Fibroblast of the aortic adventitia (primary cell): ENCODE data around the gene GP1BA. TPM values are rescaled to one million over a fixed set of nuclear protein-coding genes. Genes with fewer than 3 reads are reported as not detected.
A peak's percentile ranks its signal among the peaks of the same experiment; 100 is the strongest.

Source experiments
- DNase-seq: peaks from one replicate; pipeline ENCODE4 v3.0.0-alpha.2; 2010; ENCODE audit warnings: low read depth
- H3K4me3 ChIP-seq: 2 replicates; pipeline ENCODE4 v1.5.1; 2011; ENCODE audit warnings: low read depth, mild to moderate bottlenecking, control low read depth, low read length, moderate library complexity
- total RNA-seq: library from RNA; depleted of rRNA; stranded (reverse); fragments of >200 nt; gene quantifications from 2 replicates; pipeline ENCODE4 v1.2.3, GENCODE V29; 2012; ENCODE audit warnings: low replicate concordance
- TF ChIP-seq, protein P1 (sequence below): IDR thresholded peaks from 2 replicates; pipeline ENCODE4 v1.5.1; 2011; ENCODE audit warnings: mild to moderate bottlenecking, low read length, control low read depth, inconsistent platforms; ENCODE audit not compliant: insufficient read depth

Gene GP1BA
- total RNA-seq, 1 donor = not detected

GRCh38 chr17:4934173-4934979 is 2.3 kb downstream of the GP1BA start:
- H3K4me3 ChIP-seq = no peak overlapping the region
- TF ChIP-seq, protein P1, sequence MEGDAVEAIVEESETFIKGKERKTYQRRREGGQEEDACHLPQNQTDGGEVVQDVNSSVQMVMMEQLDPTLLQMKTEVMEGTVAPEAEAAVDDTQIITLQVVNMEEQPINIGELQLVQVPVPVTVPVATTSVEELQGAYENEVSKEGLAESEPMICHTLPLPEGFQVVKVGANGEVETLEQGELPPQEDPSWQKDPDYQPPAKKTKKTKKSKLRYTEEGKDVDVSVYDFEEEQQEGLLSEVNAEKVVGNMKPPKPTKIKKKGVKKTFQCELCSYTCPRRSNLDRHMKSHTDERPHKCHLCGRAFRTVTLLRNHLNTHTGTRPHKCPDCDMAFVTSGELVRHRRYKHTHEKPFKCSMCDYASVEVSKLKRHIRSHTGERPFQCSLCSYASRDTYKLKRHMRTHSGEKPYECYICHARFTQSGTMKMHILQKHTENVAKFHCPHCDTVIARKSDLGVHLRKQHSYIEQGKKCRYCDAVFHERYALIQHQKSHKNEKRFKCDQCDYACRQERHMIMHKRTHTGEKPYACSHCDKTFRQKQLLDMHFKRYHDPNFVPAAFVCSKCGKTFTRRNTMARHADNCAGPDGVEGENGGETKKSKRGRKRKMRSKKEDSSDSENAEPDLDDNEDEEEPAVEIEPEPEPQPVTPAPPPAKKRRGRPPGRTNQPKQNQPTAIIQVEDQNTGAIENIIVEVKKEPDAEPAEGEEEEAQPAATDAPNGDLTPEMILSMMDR = peak; percentile 43
- peak; percentile 12 for DNase-seq

GRCh38 chr17:4935650-4936049 is 3.6 kb downstream of the GP1BA start:
- DNase-seq = no peak
- H3K4me3 ChIP-seq = no peak overlapping the region
- TF ChIP-seq, protein P1 = no peak

GRCh38 chr17:4936436-4936835 is 4.4 kb downstream of the GP1BA start:
- no peak for DNase-seq
- TF ChIP-seq, protein P1 = no peak
- H3K4me3 ChIP-seq = no peak overlapping the region

DNA sequence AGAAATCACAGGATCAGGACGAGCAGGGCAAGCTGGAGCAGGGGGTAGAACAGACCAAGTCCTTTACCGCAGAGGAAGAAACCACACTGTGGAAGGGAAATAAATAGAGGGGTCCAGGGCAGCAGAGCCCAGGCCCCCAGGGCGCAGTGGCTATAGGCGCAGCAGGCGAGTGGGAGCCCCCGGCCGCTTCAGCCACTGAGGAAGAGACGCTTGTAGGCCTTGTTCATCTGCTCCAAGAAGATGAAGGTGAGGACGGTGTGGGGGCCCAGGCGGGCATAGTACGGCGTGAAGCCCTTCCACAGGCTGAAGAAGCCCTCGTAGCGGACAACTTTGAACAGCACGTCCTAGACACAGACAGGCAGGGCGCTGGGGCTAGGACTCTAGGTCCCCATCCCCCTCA is 5.5 kb downstream of the GP1BA start:
- TF ChIP-seq, protein P1 = no peak
- no peak overlapping the region for H3K4me3 ChIP-seq
- DNase-seq = no peak

DNA sequence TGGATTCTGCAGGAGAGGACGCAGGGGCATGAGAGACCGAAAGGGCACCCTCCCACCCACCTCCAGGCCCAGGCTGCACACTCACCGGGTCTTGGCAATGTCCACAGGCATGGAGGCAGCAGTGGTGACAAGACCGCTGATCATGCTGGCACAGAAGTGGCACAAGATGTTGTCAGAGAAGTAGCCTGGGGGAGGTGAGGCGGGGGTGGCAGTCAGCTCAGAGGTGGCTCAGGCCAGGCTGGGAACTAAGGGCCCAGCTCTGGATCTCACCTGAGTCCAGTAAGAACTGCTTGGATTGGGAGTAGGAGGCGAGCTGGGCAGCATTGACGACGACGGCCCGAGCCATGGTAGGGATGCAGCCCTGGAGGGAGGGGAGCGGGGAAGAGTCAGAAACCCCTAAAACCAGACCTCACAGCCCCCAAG is 6.0 kb downstream of the GP1BA start:
- no peak overlapping the region for H3K4me3 ChIP-seq
- TF ChIP-seq, protein P1 = no peak
- DNase-seq = no peak

- TF ChIP-seq, protein P1 = no peak
These were observed 6.8 kb downstream of the GP1BA start for GRCh38 chr17:4938688-4939545.

More at GRCh38 chr17:4938688-4939545, 6.8 kb downstream of the GP1BA start:
- DNase-seq = no peak
- H3K4me3 ChIP-seq = peak overlapping the region; percentile 94
